Astrocyte of the spinal cord (primary cell): ENCODE results near the gene NANOGP8.
"Not testable (repeated sequence)": the region's sequence is repeated elsewhere in the genome, so short reads cannot be mapped to it uniquely, and the experiment has no call there.

Experiments
- DNase-seq: peaks from one replicate; pipeline ENCODE4 v3.0.0; 2011; ENCODE audit warnings: low read depth, low spot score
- H3K4me3 ChIP-seq: 2 replicates; pipeline ENCODE4 v1.5.1; 2011; ENCODE audit warnings: low read depth, mild to moderate bottlenecking, low read length, moderate library complexity
- CTCF ChIP-seq: IDR thresholded peaks from 2 replicates; pipeline ENCODE4 v1.5.1; 2012; ENCODE audit warnings: low read depth, mild to moderate bottlenecking, low read length, inconsistent platforms
- in situ Hi-C: cut with HindIII; loops from 2 replicates; pipeline ENCODE4 v1.10.0; 2017; ENCODE audit warnings: low sequenced_read_pairs

Gene NANOGP8

GRCh38 chr15:35089551-35089950, 4.5 kb upstream of the NANOGP8 start:
- no peak for TF ChIP-seq CTCF
- in situ Hi-C loops = no loop called here
- DNase-seq = no peak
- no peak overlapping the region for H3K4me3 ChIP-seq

GRCh38 chr15:35088329-35088728, 3.2 kb upstream of the NANOGP8 start:
- in situ Hi-C loops = no loop called here
- no peak for TF ChIP-seq CTCF
- no peak for DNase-seq
- H3K4me3 ChIP-seq = no peak overlapping the region

- in situ Hi-C loops = no loop called here
- H3K4me3 ChIP-seq = no peak overlapping the region
- no peak for DNase-seq
- no peak for TF ChIP-seq CTCF
Measured at GRCh38 chr15:35087759-35088158, 2.7 kb upstream of the NANOGP8 start.

GRCh38 chr15:35082371-35083348, 2.4 kb downstream of the NANOGP8 start:
- DNase-seq, in situ Hi-C loops, H3K4me3 ChIP-seq: not testable (repeated sequence)

GRCh38 chr15:35081626-35082365, 3.3 kb downstream of the NANOGP8 start:
- H3K4me3 ChIP-seq, DNase-seq, in situ Hi-C loops: not testable (repeated sequence)

GRCh38 chr15:35080226-35080625, 4.9 kb downstream of the NANOGP8 start:
- H3K4me3 ChIP-seq = no peak overlapping the region
- in situ Hi-C loops = no loop called here
- no peak for DNase-seq
- no peak for TF ChIP-seq CTCF

- peak; percentile 51 for DNase-seq
- no peak overlapping the region for H3K4me3 ChIP-seq
- in situ Hi-C loops = no loop called here
- TF ChIP-seq CTCF = peak; percentile 73
Measured at GRCh38 chr15:35078221-35078915, 6.7 kb downstream of the NANOGP8 start.
